ENCODE measurements around the gene FOXR1. TPM values are rescaled to one million over a fixed set of nuclear protein-coding genes. Genes with fewer than 3 reads are reported as not detected.

FOXR1 gene
- total and polyA plus RNA-seq, 2 of the 8 experiments (the other 6 are each of a cell fraction or from before 2014, with no cell fraction given) = not detected

GRCh38 chr11:118961189-118961588 is 10.4 kb upstream of the FOXR1 start:
- Histone ChIP-seq H4K5ac (ENCODE audit: insufficient read length, low read depth, low read length) (no peak overlapping the region), H3K9me3 (ENCODE audit: insufficient read depth in 2 of 2, low read depth in 1 of 2, low read length in 1 of 2) (no peaks in the 10 kb centered on the region), H2BK12ac (ENCODE audit: low read depth, low read length) (no peak overlapping the region), H3K79me2 (ENCODE audit: control insufficient read depth in 1 of 2, insufficient read depth in 2 of 2, low read length in 2 of 2) (no peaks in the 10 kb centered on the region), H3K4ac (replicated peaks; ENCODE audit: insufficient read length, low read depth, low read length) (no peak overlapping the region), H3K27me3 (replicated peaks in 1 of 4; ENCODE audit: control insufficient read depth in 3 of 4, extremely low read depth in 1 of 4, insufficient read depth in 3 of 4, low read length in 3 of 4) (no peaks in the 10 kb centered on the region), H4K8ac (ENCODE audit: extremely low read depth, insufficient read depth, low read length) (no peak overlapping the region; the same call in 1 of the 2 replicates), H3K36me3 (ENCODE audit: control insufficient read depth in 2 of 4, insufficient read depth in 4 of 4, low read length in 3 of 4) (no peaks in the 10 kb centered on the region), H3K4me1 (replicated peaks in 1 of 4; ENCODE audit: control insufficient read depth in 3 of 4, insufficient read depth in 4 of 4, low read length in 3 of 4) (peaks cover 0 to 5% (median 0%) of the 10 kb centered on the region in 4 experiments; a peak in 3 of 7 replicates), H3K4me3 (ENCODE audit: extremely low read depth in 1 of 4, insufficient read depth in 2 of 4, low read depth in 3 of 4, low read length in 4 of 4) (no peak overlapping the region), H2BK15ac (ENCODE audit: low read length) (no peak overlapping the region), H2BK5ac (ENCODE audit: low read depth, low read length) (no peak overlapping the region), H4K91ac (replicated peaks; ENCODE audit: insufficient read length, low read length) (no peak overlapping the region), H3K9ac (replicated peaks in 1 of 4; ENCODE audit: extremely low read depth in 1 of 4, low read depth in 3 of 4, low read length in 3 of 4) (no peak overlapping the region), H2BK20ac (ENCODE audit: low read length) (no peak overlapping the region), H3K18ac (ENCODE audit: extremely low read depth, low read length) (no peak overlapping the region), H3K23me2 (ENCODE audit: low read depth, low read length) (no peaks in the 10 kb centered on the region), H3K14ac (ENCODE audit: insufficient read length) (no peak overlapping the region), H3K79me1 (ENCODE audit: low read depth, low read length) (no peaks in the 10 kb centered on the region), H2AFZ (ENCODE audit: low read length) (no peak overlapping the region), H3K27ac (ENCODE audit: low read depth, low read length) (no peak overlapping the region), H3K56ac (replicated peaks; ENCODE audit: insufficient read length, low read depth, low read length) (no peak overlapping the region), H4K20me1 (replicated peaks in 1 of 2; ENCODE audit: control insufficient read depth in 1 of 2, insufficient read depth in 2 of 2, low read length in 2 of 2) (no peaks in the 10 kb centered on the region), H2BK120ac (replicated peaks; ENCODE audit: low read depth, low read length) (no peak overlapping the region), H3K4me2 (ENCODE audit: insufficient read depth in 1 of 2, low read depth in 2 of 2, low read length in 2 of 2) (no peak overlapping the region), H2AK5ac (ENCODE audit: low read depth, low read length) (no peak overlapping the region), H3K23ac (ENCODE audit: insufficient read length) (no peak overlapping the region)
- WGBS, 2 experiments (ENCODE audit: extremely low coverage in 1 of 2, insufficient coverage in 1 of 2, insufficient read length in 1 of 2, insufficient replicate concordance in 2 of 2, low coverage in 1 of 2, low lambda C conversion rate in 2 of 2, missing lambda C conversion rate in 1 of 2) = 73% methylated on average over 3 of the region's 5 CpGs; no CpG with 5 or more reads in 1 of the 2 experiments
- POLR2A ChIA-PET (ENCODE audit: partially characterized antibody) = interaction anchor here (1.5 kb wide), 1 partner anchor 326 kb away, joined by 3 read pairs; no protein-coding TSS in a partner anchor
- no peak for DNase-seq (ENCODE audit: low read depth in 1 of 2, low spot score in 2 of 2)
- CTCF ChIA-PET (ENCODE audit: partially characterized antibody) = interaction anchor here (0.9 to 12.7 kb wide), 8 partner anchors 18 to 271 kb away, joined by 3 to 100 read pairs (median 3); no protein-coding TSS in a partner anchor
- no peak for FAIRE-seq
- TF ChIP-seq EZH2 (IDR thresholded peaks at IDR 0.05; ENCODE audit: low read depth, low read length, severe bottlenecking) = no peak
- TF ChIP-seq CBX5 (IDR thresholded peaks at IDR 0.05; ENCODE audit: low read depth, low read length) = no peak
- TF ChIP-seq TAF7 (optimal IDR thresholded peaks at IDR 0.05; ENCODE audit: borderline replicate concordance, low read depth, low read length) = no peak
- no peak for TF ChIP-seq POLR2AphosphoS5 (IDR thresholded peaks at IDR 0.05; ENCODE audit: low read depth, low read length)
- no peak for TF ChIP-seq SIRT6 (IDR thresholded peaks at IDR 0.05; ENCODE audit: low read length)
- no peak for TF ChIP-seq BACH1 (IDR thresholded peaks at IDR 0.05; ENCODE audit: low read length)
- TF ChIP-seq KDM1A (IDR thresholded peaks at IDR 0.05; ENCODE audit: borderline replicate concordance, low read length) = no peak
- TF ChIP-seq SRF (IDR thresholded peaks at IDR 0.05; ENCODE audit: low read depth, low read length) = no peak
- TF ChIP-seq EP300 (IDR thresholded peaks at IDR 0.05; ENCODE audit: borderline replicate concordance in 1 of 2, low read depth in 2 of 2, low read length in 2 of 2) = no peak
- TF ChIP-seq GABPA (IDR thresholded peaks at IDR 0.05; ENCODE audit: borderline replicate concordance, insufficient read depth, low read length) = no peak
- no peak for TF ChIP-seq RAD21 (IDR thresholded peaks at IDR 0.05 in 1 of 2, conservative IDR thresholded peaks at IDR 0.05 in 1 of 2; ENCODE audit: low read depth in 2 of 2, low read length in 2 of 2)
- TF ChIP-seq TCF12 (IDR thresholded peaks at IDR 0.05; ENCODE audit: low read depth, low read length) = no peak
- TF ChIP-seq TBP (IDR thresholded peaks at IDR 0.05; ENCODE audit: low read depth, low read length) = no peak
- no peak for TF ChIP-seq SUZ12 (IDR thresholded peaks at IDR 0.05; ENCODE audit: low read length)
- no peak for TF ChIP-seq CEBPB (IDR thresholded peaks at IDR 0.05; ENCODE audit: low read depth, low read length)

Data from H1 (cell line).